GM23338 (cell line): ENCODE measurements around the gene TENM4. TPM values are rescaled to one million over a fixed set of nuclear protein-coding genes. Genes with fewer than 3 reads are reported as not detected.

Experiments
- ATAC-seq: fragments of 200-7000 bp; cut with Tn5 transposase; 3 replicates; pipeline ENCODE4 v1.9.1; 2020
- DNase-seq: peaks from one replicate; pipeline ENCODE4 v3.0.0-alpha.2; 2015; ENCODE audit warnings: low spot score
- H2AFZ ChIP-seq: fragments of 200-600 bp; sonication (generic); 2 replicates; pipeline ENCODE4 v1.8.0; 2016; ENCODE audit warnings: antibody characterized with exemption, mild to moderate bottlenecking, moderate library complexity
- H3F3A ChIP-seq: fragments of 200-600 bp; sonication (generic); replicated peaks from 2 replicates; pipeline ENCODE4 v1.8.0; 2017; ENCODE audit warnings: antibody characterized with exemption, mixed run types, low read depth
- H3K27ac ChIP-seq: fragments of 200-600 bp; sonication (generic); 2 replicates; pipeline ENCODE4 v1.6.1; 2016; ENCODE audit warnings: low read depth
- H3K27me3 ChIP-seq: fragments of 200-600 bp; sonication (generic); 2 replicates; pipeline ENCODE4 v1.8.0; 2016; ENCODE audit warnings: mild to moderate bottlenecking, mixed run types, moderate library complexity; ENCODE audit not compliant: insufficient read depth
- H3K36me3 ChIP-seq: fragments of 200-600 bp; sonication (generic); 2 replicates; pipeline ENCODE4 v1.8.0; 2016; ENCODE audit warnings: mild to moderate bottlenecking; ENCODE audit not compliant: insufficient read depth
- H3K4me1 ChIP-seq: fragments of 200-600 bp; sonication (generic); 2 replicates; pipeline ENCODE4 v1.8.0; 2016; ENCODE audit warnings: mild to moderate bottlenecking, moderate library complexity; ENCODE audit not compliant: insufficient read depth
- H3K4me2 ChIP-seq: fragments of 200-600 bp; sonication (generic); 2 replicates; pipeline ENCODE4 v1.7.1; 2017; ENCODE audit warnings: mixed run types
- H3K4me3 ChIP-seq: fragments of 200-600 bp; sonication (generic); 2 replicates; pipeline ENCODE4 v1.6.1; 2016; ENCODE audit warnings: mixed run types
- H3K79me2 ChIP-seq: fragments of 200-600 bp; sonication (generic); replicated peaks from 2 replicates; pipeline ENCODE4 v1.8.0; 2017; ENCODE audit warnings: mild to moderate bottlenecking; ENCODE audit not compliant: insufficient read depth
- H3K9me2 ChIP-seq: fragments of 200-600 bp; sonication (generic); 2 replicates; pipeline ENCODE4 v1.8.0; 2017; ENCODE audit not compliant: insufficient read depth
- H4K20me1 ChIP-seq: fragments of 200-600 bp; sonication (generic); replicated peaks from 2 replicates; pipeline ENCODE4 v1.8.0; 2017; ENCODE audit warnings: mild to moderate bottlenecking; ENCODE audit not compliant: insufficient read depth
- H3K27ac Mint-ChIP-seq: 2 replicates; pipeline ENCODE4 v1.8.0; 2020; ENCODE audit warnings: inconsistent platforms, mild to moderate bottlenecking, moderate library complexity, mixed read lengths
- H3K27me3 Mint-ChIP-seq: 3 replicates; pipeline ENCODE4 v1.8.0; 2022; ENCODE audit warnings: low read depth, mild to moderate bottlenecking, moderate library complexity, mixed read lengths, inconsistent platforms; ENCODE audit not compliant: insufficient read depth, poor library complexity
- H3K36me3 Mint-ChIP-seq: 3 replicates; pipeline ENCODE4 v1.8.0; 2021; ENCODE audit warnings: low read depth, mild to moderate bottlenecking, inconsistent platforms, moderate library complexity, mixed read lengths
- H3K4me1 Mint-ChIP-seq: 3 replicates; pipeline ENCODE4 v1.8.0; 2020; ENCODE audit warnings: mild to moderate bottlenecking, inconsistent platforms, mixed read lengths
- H3K4me3 Mint-ChIP-seq: 3 replicates; pipeline ENCODE4 v1.8.0; 2021; ENCODE audit warnings: moderate library complexity, mild to moderate bottlenecking, inconsistent platforms, mixed read lengths
- H3K9me3 Mint-ChIP-seq: 3 replicates; pipeline ENCODE4 v1.8.0; 2020; ENCODE audit warnings: moderate library complexity, mild to moderate bottlenecking, inconsistent platforms, mixed read lengths
- CREB1 ChIP-seq: fragments of 250-450 bp; sonication (Bioruptor Pico); IDR thresholded peaks from 2 replicates; pipeline ENCODE4 v1.5.0; 2020; ENCODE audit warnings: low read depth, mild to moderate bottlenecking, moderate library complexity
- EZH2 ChIP-seq: fragments of 200-600 bp; sonication (generic); IDR thresholded peaks from one replicate; pipeline ENCODE4 v1.8.0; 2017; ENCODE audit warnings: antibody characterized with exemption, mild to moderate bottlenecking, low read depth; ENCODE audit not compliant: unreplicated experiment
- EZH2phosphoT487 ChIP-seq: fragments of 200-600 bp; sonication (generic); IDR thresholded peaks from one replicate; pipeline ENCODE4 v1.8.1; 2018; ENCODE audit warnings: antibody characterized with exemption; ENCODE audit not compliant: unreplicated experiment
- JUNB ChIP-seq: IDR thresholded peaks from one replicate; pipeline ENCODE4 v1.6.1; 2016; ENCODE audit warnings: antibody characterized with exemption; ENCODE audit not compliant: unreplicated experiment
- NANOG ChIP-seq: IDR thresholded peaks from 2 replicates; pipeline ENCODE4 v1.6.1; 2016; ENCODE audit warnings: antibody characterized with exemption, borderline replicate concordance
- POLR2AphosphoS5 ChIP-seq: IDR thresholded peaks from 2 replicates; pipeline ENCODE4 v1.6.1; 2016; ENCODE audit warnings: antibody characterized with exemption, low read depth
- STAT1 ChIP-seq: IDR thresholded peaks from one replicate; pipeline ENCODE4 v1.6.1; 2016; ENCODE audit warnings: antibody characterized with exemption; ENCODE audit not compliant: unreplicated experiment
- ZNF114 ChIP-seq: fragments of 250-450 bp; sonication (Bioruptor Pico); IDR thresholded peaks from 2 replicates; pipeline ENCODE4 v1.5.0; 2020; ENCODE audit warnings: mild to moderate bottlenecking, moderate library complexity
- ZNF331 ChIP-seq: fragments of 250-450 bp; sonication (Bioruptor Pico); IDR thresholded peaks from 2 replicates; pipeline ENCODE4 v1.5.0; 2020; ENCODE audit warnings: low read depth, mild to moderate bottlenecking, moderate library complexity
- polyA plus RNA-seq: library from polyadenylated mRNA; unstranded; fragments of >200 nt; fragmentation: Nextera tagmentation; extraction: Ambion mirVana; gene quantifications from 2 replicates; pipeline ENCODE4 v1.2.1, GENCODE V29; 2016
- total RNA-seq: library from RNA; depleted of rRNA; stranded (reverse); fragments of >200 nt; shearing (Covaris generic); gene quantifications from 2 replicates; pipeline ENCODE4 v1.2.3, GENCODE V29; 2014
- TF ChIP-seq, protein P1 (sequence below), 2 experiments: fragments of 200-600 bp in 1 of 2; sonication (generic) in 1 of 2; conservative IDR thresholded peaks; 2 replicates each; pipeline versions ENCODE4 v1.5.1 to v1.6.1; 2016 to 2017; ENCODE audit warnings: antibody characterized with exemption in 2 of 2, low read depth in 2 of 2, mild to moderate bottlenecking in 2 of 2, moderate library complexity in 1 of 2
- TF ChIP-seq, protein P2 (sequence below): IDR thresholded peaks from one replicate; pipeline ENCODE4 v1.6.1; 2018; ENCODE audit warnings: antibody characterized with exemption; ENCODE audit not compliant: unreplicated experiment
- TF ChIP-seq, protein P3 (sequence below): IDR thresholded peaks from 2 replicates; pipeline ENCODE4 v1.6.1; 2016; ENCODE audit warnings: antibody characterized with exemption

TENM4 gene
- total and polyA plus RNA-seq, 2 experiments from 2014 or later: 7.3 TPM

DNA sequence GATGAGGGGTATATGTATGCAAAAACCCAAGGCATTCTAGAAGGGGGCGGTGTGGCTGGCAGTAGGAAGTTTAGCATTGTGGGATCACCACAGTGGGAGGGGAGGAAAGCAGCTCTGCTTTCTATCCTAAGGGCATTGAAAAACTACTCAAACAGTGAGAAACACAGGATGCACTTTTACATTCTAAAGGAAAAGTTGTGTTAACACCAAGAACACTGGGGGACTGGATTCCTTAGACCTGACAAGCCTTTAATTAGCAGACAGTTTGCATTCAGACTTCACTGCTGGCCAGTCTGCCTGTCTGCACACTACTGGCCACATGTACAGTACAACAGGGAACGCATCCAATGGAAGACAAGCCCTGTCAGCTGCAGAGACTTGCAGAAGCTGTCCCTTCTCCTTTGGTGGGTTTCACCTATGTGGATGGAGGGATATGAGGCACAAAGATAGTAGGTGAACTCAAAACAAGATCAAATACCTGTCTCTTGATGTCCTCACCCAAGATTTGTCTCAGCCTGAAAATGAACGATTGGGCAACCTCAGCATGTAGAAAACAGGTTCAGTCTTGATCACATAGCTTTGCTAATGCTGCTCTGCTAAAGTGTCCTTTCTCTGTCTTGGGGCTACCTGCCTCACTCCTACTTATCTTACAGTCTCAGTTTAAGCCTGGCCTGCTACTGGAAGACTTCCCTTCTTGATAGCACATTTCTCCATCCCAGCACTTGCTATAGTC is 64.8 kb downstream of the TENM4 start (continued):
- TF ChIP-seq, protein P1, sequence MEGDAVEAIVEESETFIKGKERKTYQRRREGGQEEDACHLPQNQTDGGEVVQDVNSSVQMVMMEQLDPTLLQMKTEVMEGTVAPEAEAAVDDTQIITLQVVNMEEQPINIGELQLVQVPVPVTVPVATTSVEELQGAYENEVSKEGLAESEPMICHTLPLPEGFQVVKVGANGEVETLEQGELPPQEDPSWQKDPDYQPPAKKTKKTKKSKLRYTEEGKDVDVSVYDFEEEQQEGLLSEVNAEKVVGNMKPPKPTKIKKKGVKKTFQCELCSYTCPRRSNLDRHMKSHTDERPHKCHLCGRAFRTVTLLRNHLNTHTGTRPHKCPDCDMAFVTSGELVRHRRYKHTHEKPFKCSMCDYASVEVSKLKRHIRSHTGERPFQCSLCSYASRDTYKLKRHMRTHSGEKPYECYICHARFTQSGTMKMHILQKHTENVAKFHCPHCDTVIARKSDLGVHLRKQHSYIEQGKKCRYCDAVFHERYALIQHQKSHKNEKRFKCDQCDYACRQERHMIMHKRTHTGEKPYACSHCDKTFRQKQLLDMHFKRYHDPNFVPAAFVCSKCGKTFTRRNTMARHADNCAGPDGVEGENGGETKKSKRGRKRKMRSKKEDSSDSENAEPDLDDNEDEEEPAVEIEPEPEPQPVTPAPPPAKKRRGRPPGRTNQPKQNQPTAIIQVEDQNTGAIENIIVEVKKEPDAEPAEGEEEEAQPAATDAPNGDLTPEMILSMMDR (conservative IDR thresholded peaks at IDR 0.05; ENCODE audit: low read depth in 2 of 2): no peak
- TF ChIP-seq EZH2 (no peak), NANOG (no peak), ZNF114 (CRISPR knock-in tag) (no peak), JUNB (no peak), ZNF331 (CRISPR knock-in tag) (no peak), EZH2phosphoT487 (no peak), STAT1 (no peak)
- TF ChIP-seq, protein P2, sequence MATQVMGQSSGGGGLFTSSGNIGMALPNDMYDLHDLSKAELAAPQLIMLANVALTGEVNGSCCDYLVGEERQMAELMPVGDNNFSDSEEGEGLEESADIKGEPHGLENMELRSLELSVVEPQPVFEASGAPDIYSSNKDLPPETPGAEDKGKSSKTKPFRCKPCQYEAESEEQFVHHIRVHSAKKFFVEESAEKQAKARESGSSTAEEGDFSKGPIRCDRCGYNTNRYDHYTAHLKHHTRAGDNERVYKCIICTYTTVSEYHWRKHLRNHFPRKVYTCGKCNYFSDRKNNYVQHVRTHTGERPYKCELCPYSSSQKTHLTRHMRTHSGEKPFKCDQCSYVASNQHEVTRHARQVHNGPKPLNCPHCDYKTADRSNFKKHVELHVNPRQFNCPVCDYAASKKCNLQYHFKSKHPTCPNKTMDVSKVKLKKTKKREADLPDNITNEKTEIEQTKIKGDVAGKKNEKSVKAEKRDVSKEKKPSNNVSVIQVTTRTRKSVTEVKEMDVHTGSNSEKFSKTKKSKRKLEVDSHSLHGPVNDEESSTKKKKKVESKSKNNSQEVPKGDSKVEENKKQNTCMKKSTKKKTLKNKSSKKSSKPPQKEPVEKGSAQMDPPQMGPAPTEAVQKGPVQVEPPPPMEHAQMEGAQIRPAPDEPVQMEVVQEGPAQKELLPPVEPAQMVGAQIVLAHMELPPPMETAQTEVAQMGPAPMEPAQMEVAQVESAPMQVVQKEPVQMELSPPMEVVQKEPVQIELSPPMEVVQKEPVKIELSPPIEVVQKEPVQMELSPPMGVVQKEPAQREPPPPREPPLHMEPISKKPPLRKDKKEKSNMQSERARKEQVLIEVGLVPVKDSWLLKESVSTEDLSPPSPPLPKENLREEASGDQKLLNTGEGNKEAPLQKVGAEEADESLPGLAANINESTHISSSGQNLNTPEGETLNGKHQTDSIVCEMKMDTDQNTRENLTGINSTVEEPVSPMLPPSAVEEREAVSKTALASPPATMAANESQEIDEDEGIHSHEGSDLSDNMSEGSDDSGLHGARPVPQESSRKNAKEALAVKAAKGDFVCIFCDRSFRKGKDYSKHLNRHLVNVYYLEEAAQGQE: no peak

DNA sequence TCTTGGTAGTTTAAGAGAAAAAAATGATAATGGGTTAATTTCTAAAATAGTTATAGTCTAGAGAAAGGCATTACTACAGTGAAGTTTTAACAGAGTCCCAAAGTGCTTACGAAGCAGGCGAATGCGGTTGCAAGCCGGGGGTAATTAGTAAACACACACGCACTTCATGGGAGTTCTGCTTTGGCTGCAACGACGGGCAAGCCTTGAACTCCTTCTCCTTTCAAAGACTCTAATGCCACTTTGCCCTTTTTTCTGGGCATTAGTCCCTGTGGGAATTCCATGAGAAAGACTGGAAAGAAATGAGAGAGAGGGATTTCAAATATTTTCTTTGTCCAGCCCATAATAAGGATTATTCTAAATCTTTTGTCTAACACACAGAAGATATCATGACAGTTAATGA is 66.1 kb downstream of the TENM4 start:
- H3K4me2 ChIP-seq: no peak overlapping the region
- no peaks in the 10 kb centered on the region for H3K27me3 ChIP-seq
- Mint-ChIP-seq H3K9me3 (peaks cover 9% of the 10 kb centered on the region; the same call in 2 of the 3 replicates), H3K4me3 (no peak overlapping the region), H3K36me3 (peaks cover 9% of the 10 kb centered on the region), H3K27me3 (peaks cover 4% of the 10 kb centered on the region), H3K4me1 (peaks cover 57% of the 10 kb centered on the region), H3K27ac (peak overlapping the region; percentile 37; the same call in 1 of the 2 replicates)
- H3K9me2 ChIP-seq: no peaks in the 10 kb centered on the region
- no peaks in the 10 kb centered on the region for H3K79me2 ChIP-seq
- H3K36me3 ChIP-seq: no peaks in the 10 kb centered on the region
- H3K4me3 ChIP-seq: no peak overlapping the region
- ATAC-seq (no peak), DNase-seq (peak; percentile 20)
- H4K20me1 ChIP-seq: no peaks in the 10 kb centered on the region
- no peak overlapping the region for H3K27ac ChIP-seq
- H3F3A ChIP-seq: 0 out of 2 replicates have a peak, but pooled peaks cover 3% of the 10 kb centered on the region
- no peak overlapping the region for H2AFZ ChIP-seq
- peaks cover 54% of the 10 kb centered on the region for H3K4me1 ChIP-seq
- TF ChIP-seq, protein P3, sequence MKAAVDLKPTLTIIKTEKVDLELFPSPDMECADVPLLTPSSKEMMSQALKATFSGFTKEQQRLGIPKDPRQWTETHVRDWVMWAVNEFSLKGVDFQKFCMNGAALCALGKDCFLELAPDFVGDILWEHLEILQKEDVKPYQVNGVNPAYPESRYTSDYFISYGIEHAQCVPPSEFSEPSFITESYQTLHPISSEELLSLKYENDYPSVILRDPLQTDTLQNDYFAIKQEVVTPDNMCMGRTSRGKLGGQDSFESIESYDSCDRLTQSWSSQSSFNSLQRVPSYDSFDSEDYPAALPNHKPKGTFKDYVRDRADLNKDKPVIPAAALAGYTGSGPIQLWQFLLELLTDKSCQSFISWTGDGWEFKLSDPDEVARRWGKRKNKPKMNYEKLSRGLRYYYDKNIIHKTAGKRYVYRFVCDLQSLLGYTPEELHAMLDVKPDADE: no peak
- TF ChIP-seq ZNF114 (CRISPR knock-in tag) (no peak), NANOG (no peak), CREB1 (no peak), JUNB (no peak), ZNF331 (CRISPR knock-in tag) (no peak), EZH2 (no peak), POLR2AphosphoS5 (no peak), EZH2phosphoT487 (no peak)
- TF ChIP-seq, protein P1 (conservative IDR thresholded peaks at IDR 0.05; ENCODE audit: low read depth in 2 of 2): no peak
- TF ChIP-seq, protein P2: no peak
